HEK293 (cell line): ENCODE results near the gene LCN12.

Experiments
- CTCF ChIA-PET: fragments of 350-600 bp; formaldehyde crosslinking; extraction: SDS; loops from one replicate; lab custom pipeline; 2021; ENCODE audit warnings: antibody characterized with exemption; lab: Yijun Ruan, JAX
- POLR2A ChIA-PET: fragments of 300-600 bp; formaldehyde crosslinking; extraction: SDS; loops from one replicate; lab custom pipeline; 2020; ENCODE audit warnings: antibody characterized with exemption, inconsistent platforms; lab: Yijun Ruan, JAX
- H3K27ac ChIP-seq: fragments of 200-500 bp; sonication (Bioruptor generic); 2 replicates; pipeline ENCODE4 v1.5.1; 2014; ENCODE audit warnings: low read depth, low read length, control low read depth, inconsistent platforms; ENCODE audit errors: extremely low read depth
- H3K36me3 ChIP-seq, 2 experiments: fragments of 200-500 bp in 1 of 2; sonication (Bioruptor generic) in 1 of 2; 1 replicate in 1 of 2; 2 replicates in 1 of 2; pipeline ENCODE4 v1.5.1; 2014 to 2017; ENCODE audit warnings: inconsistent platforms in 2 of 2, low read length in 2 of 2; ENCODE audit not compliant: control insufficient read depth in 2 of 2, insufficient read depth in 1 of 2
- H3K4me1 ChIP-seq: fragments of 200-500 bp; sonication (Bioruptor generic); 2 replicates; pipeline ENCODE4 v1.5.1; 2014; ENCODE audit warnings: mild to moderate bottlenecking, low read length, inconsistent platforms; ENCODE audit not compliant: control insufficient read depth, insufficient read depth
- H3K4me3 ChIP-seq: 2 replicates; pipeline ENCODE4 v1.5.1; 2011; ENCODE audit warnings: low read depth, mild to moderate bottlenecking, control low read depth, low read length, moderate library complexity
- H3K9me3 ChIP-seq: fragments of 200-500 bp; sonication (Bioruptor generic); 2 replicates; pipeline ENCODE4 v1.5.1; 2014; ENCODE audit warnings: low read depth, low read length, inconsistent platforms; ENCODE audit not compliant: control insufficient read depth, insufficient read depth
- EGR2 ChIP-seq: fragments of 450-650 bp; formaldehyde crosslinking; IDR thresholded peaks from 2 replicates; pipeline ENCODE4 v1.5.1; 2016; ENCODE audit warnings: low read depth, missing biosample characterization, missing genetic modification characterization
- GFI1B ChIP-seq: fragments of 450-650 bp; formaldehyde crosslinking; IDR thresholded peaks from 2 replicates; pipeline ENCODE4 v1.5.1; 2016; ENCODE audit warnings: missing biosample characterization, missing genetic modification characterization
- GLI4 ChIP-seq: fragments of 450-650 bp; formaldehyde crosslinking; IDR thresholded peaks from 2 replicates; pipeline ENCODE4 v1.5.1; 2016; ENCODE audit warnings: missing biosample characterization, missing genetic modification characterization
- HOXD13 ChIP-seq: sonication (generic); formaldehyde crosslinking; IDR thresholded peaks from 2 replicates; pipeline ENCODE4 v1.8.0; 2022; ENCODE audit warnings: missing genetic modification reagents, borderline replicate concordance
- KLF1 ChIP-seq: fragments of 450-650 bp; formaldehyde crosslinking; IDR thresholded peaks from 2 replicates; pipeline ENCODE4 v1.5.1; 2016; ENCODE audit warnings: missing biosample characterization, missing genetic modification characterization
- KLF7 ChIP-seq: fragments of 450-650 bp; formaldehyde crosslinking; IDR thresholded peaks from 2 replicates; pipeline ENCODE4 v1.5.1; 2016; ENCODE audit warnings: missing biosample characterization, missing genetic modification characterization, borderline replicate concordance
- TCF7L2 ChIP-seq: IDR thresholded peaks from 2 replicates; pipeline ENCODE4 v1.6.1; 2011; ENCODE audit warnings: low read depth, mild to moderate bottlenecking, inconsistent platforms, low read length, moderate library complexity, borderline replicate concordance
- YY2 ChIP-seq: fragments of 450-650 bp; formaldehyde crosslinking; IDR thresholded peaks from 2 replicates; pipeline ENCODE4 v1.5.1; 2016; ENCODE audit warnings: missing biosample characterization, missing genetic modification characterization
- ZBTB21 ChIP-seq: fragments of 450-650 bp; formaldehyde crosslinking; IDR thresholded peaks from 2 replicates; pipeline ENCODE4 v1.5.1; 2017; ENCODE audit warnings: missing biosample characterization, missing genetic modification characterization
- ZBTB8A ChIP-seq: fragments of 450-650 bp; formaldehyde crosslinking; IDR thresholded peaks from 2 replicates; pipeline ENCODE4 v1.5.1; 2016; ENCODE audit warnings: missing biosample characterization, missing genetic modification characterization
- ZNF114 ChIP-seq: fragments of 450-650 bp; formaldehyde crosslinking; IDR thresholded peaks from 2 replicates; pipeline ENCODE4 v1.5.0; 2017; ENCODE audit warnings: missing biosample characterization, missing genetic modification characterization
- ZNF133 ChIP-seq: fragments of 450-650 bp; formaldehyde crosslinking; IDR thresholded peaks from 2 replicates; pipeline ENCODE4 v1.5.1; 2016; ENCODE audit warnings: missing biosample characterization, missing genetic modification characterization
- ZNF16 ChIP-seq: fragments of 450-650 bp; formaldehyde crosslinking; IDR thresholded peaks from 2 replicates; pipeline ENCODE4 v1.5.1; 2016; ENCODE audit warnings: low read depth, missing biosample characterization, missing genetic modification characterization
- ZNF174 ChIP-seq: fragments of 450-650 bp; formaldehyde crosslinking; IDR thresholded peaks from 2 replicates; pipeline ENCODE4 v1.5.0; 2017; ENCODE audit warnings: missing biosample characterization, mild to moderate bottlenecking, missing genetic modification characterization
- ZNF292 ChIP-seq: fragments of 450-650 bp; formaldehyde crosslinking; IDR thresholded peaks from 2 replicates; pipeline ENCODE4 v1.5.1; 2016; ENCODE audit warnings: low read depth, missing biosample characterization, missing genetic modification characterization, borderline replicate concordance
- ZNF324 ChIP-seq: fragments of 450-650 bp; formaldehyde crosslinking; IDR thresholded peaks from 2 replicates; pipeline ENCODE4 v1.5.1; 2016; ENCODE audit warnings: missing biosample characterization, missing genetic modification characterization
- ZNF354C ChIP-seq: fragments of 450-650 bp; formaldehyde crosslinking; IDR thresholded peaks from 2 replicates; pipeline ENCODE4 v1.5.1; 2016; ENCODE audit warnings: missing biosample characterization, missing genetic modification characterization, low read depth, borderline replicate concordance
- ZNF366 ChIP-seq: fragments of 450-650 bp; formaldehyde crosslinking; conservative IDR thresholded peaks from 2 replicates; pipeline ENCODE4 v1.5.1; 2016; ENCODE audit warnings: missing biosample characterization, missing genetic modification characterization
- ZNF416 ChIP-seq: fragments of 450-650 bp; formaldehyde crosslinking; IDR thresholded peaks from 2 replicates; pipeline ENCODE4 v1.5.1; 2016; ENCODE audit warnings: missing biosample characterization, missing genetic modification characterization
- ZNF426 ChIP-seq: fragments of 450-650 bp; formaldehyde crosslinking; IDR thresholded peaks from 2 replicates; pipeline ENCODE4 v1.5.1; 2017; ENCODE audit warnings: missing biosample characterization, missing genetic modification characterization, mild to moderate bottlenecking, inconsistent platforms, moderate library complexity
- ZNF514 ChIP-seq: fragments of 450-650 bp; formaldehyde crosslinking; IDR thresholded peaks from 2 replicates; pipeline ENCODE4 v1.5.1; 2016; ENCODE audit warnings: missing biosample characterization, missing genetic modification characterization
- ZNF558 ChIP-seq: fragments of 450-650 bp; formaldehyde crosslinking; IDR thresholded peaks from 2 replicates; pipeline ENCODE4 v1.5.1; 2016; ENCODE audit warnings: missing biosample characterization, missing genetic modification characterization
- ZNF585B ChIP-seq: fragments of 450-650 bp; formaldehyde crosslinking; IDR thresholded peaks from 2 replicates; pipeline ENCODE4 v1.5.1; 2016; ENCODE audit warnings: missing biosample characterization, missing genetic modification characterization
- ZNF600 ChIP-seq: fragments of 450-650 bp; formaldehyde crosslinking; IDR thresholded peaks from 2 replicates; pipeline ENCODE4 v1.5.1; 2016; ENCODE audit warnings: missing biosample characterization, missing genetic modification characterization
- ZNF610 ChIP-seq: fragments of 450-650 bp; formaldehyde crosslinking; IDR thresholded peaks from 2 replicates; pipeline ENCODE4 v1.5.1; 2016; ENCODE audit warnings: missing biosample characterization, missing genetic modification characterization, borderline replicate concordance
- ZNF639 ChIP-seq: fragments of 450-650 bp; formaldehyde crosslinking; IDR thresholded peaks from 2 replicates; pipeline ENCODE4 v1.5.1; 2016; ENCODE audit warnings: missing biosample characterization, missing genetic modification characterization
- ZNF658 ChIP-seq: fragments of 450-650 bp; formaldehyde crosslinking; IDR thresholded peaks from 2 replicates; pipeline ENCODE4; 2016; ENCODE audit warnings: missing biosample characterization, missing genetic modification characterization
- ZNF664 ChIP-seq: fragments of 450-650 bp; formaldehyde crosslinking; IDR thresholded peaks from 2 replicates; pipeline ENCODE4 v1.5.1; 2016; ENCODE audit warnings: missing biosample characterization, missing genetic modification characterization
- ZNF707 ChIP-seq: fragments of 450-650 bp; formaldehyde crosslinking; IDR thresholded peaks from 2 replicates; pipeline ENCODE4 v1.5.1; 2016; ENCODE audit warnings: missing biosample characterization, missing genetic modification characterization
- ZNF76 ChIP-seq: fragments of 450-650 bp; formaldehyde crosslinking; IDR thresholded peaks from 2 replicates; pipeline ENCODE4; 2016; ENCODE audit warnings: low read depth, missing biosample characterization, missing genetic modification characterization, borderline replicate concordance
- ZSCAN23 ChIP-seq: fragments of 450-650 bp; formaldehyde crosslinking; IDR thresholded peaks from 2 replicates; pipeline ENCODE4 v1.5.1; 2016; ENCODE audit warnings: missing biosample characterization, missing genetic modification characterization
- ZXDB ChIP-seq: fragments of 450-650 bp; formaldehyde crosslinking; IDR thresholded peaks from 2 replicates; pipeline ENCODE4 v1.5.1; 2016; ENCODE audit warnings: missing biosample characterization, missing genetic modification characterization
- TF ChIP-seq, protein P1 (sequence below): fragments of 450-650 bp; formaldehyde crosslinking; IDR thresholded peaks from 2 replicates; pipeline ENCODE4 v1.5.1; 2016; ENCODE audit warnings: missing biosample characterization, missing genetic modification characterization

Gene LCN12

DNA sequence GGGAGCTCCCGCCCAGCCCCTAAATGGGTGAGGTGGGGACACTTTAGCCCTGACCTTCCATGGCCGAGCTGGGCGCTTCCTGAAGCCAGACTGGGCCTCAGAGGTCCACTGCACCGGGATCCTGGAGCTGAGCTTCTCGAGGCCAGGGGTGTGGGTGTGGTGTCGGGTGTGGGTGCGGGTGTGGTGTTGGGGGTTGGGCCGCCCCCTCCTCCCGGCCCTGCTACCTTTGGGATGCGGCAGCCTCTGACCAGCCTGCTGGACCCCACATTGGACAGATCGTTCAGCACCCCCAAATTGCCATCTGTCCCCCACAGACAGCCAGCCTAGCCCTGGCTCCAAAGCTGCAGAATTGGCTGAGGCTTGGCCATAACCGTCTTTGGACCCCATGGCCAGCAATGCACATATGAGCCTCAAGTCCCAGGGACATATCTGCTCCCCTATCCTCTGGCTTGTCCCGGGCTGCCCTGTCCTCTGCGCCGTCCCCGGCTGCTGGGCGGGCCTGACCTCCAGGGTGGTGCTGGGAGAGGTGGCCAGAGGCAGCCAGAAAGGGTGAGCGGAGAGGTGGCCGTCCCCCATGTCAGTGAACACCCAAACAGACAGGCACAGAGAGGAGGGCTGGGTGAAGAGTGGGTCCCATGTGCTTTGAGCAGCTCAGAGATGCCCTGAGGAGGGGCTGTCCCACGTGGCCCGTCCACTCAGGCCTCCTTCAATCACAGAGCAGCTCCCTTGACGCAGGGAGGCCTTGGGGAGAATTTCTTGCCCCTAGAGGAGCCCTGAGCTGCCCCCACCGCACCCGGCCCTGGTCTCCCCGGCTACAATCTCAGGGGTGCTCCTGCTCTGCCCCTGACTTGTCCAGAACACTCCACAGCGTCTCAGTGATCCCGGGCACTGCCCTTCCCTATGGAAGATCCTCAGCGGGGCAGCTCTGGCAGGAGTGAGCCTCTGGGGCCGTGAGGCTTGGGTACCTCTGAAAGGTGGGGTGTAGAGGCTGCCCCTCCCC lies 21.8 kb downstream of the LCN12 start:
- POLR2A ChIA-PET: interaction anchor here (1.2 kb wide), 1 partner anchor 18 kb away, joined by 6 read pairs; the partner anchor contains the start of gene PAXX
- CTCF ChIA-PET: interaction anchor here (0.5 to 3.4 kb wide), 8 partner anchors 18 to 409 kb away, joined by 3 to 22 read pairs (median 3); no protein-coding TSS in a partner anchor
- H3K4me1 ChIP-seq: no peaks in the 10 kb centered on the region
- TF ChIP-seq ZNF114 (tag by site-specific recombination): no peak
- TF ChIP-seq GLI4 (tag by site-specific recombination): no peak
- no peak for TF ChIP-seq ZNF664 (tag by site-specific recombination)
- TF ChIP-seq TCF7L2: no peak
- TF ChIP-seq ZBTB8A (tag by site-specific recombination): no peak
- no peak for TF ChIP-seq HOXD13 (CRISPR knock-in tag)
- no peak for TF ChIP-seq ZNF707 (tag by site-specific recombination)
- TF ChIP-seq KLF1: peak; percentile 100
- TF ChIP-seq ZNF610 (tag by site-specific recombination): no peak
- TF ChIP-seq YY2 (tag by site-specific recombination): no peak
- TF ChIP-seq ZNF76 (tag by site-specific recombination): no peak
- TF ChIP-seq ZNF133: no peak
- no peak for TF ChIP-seq ZNF416 (tag by site-specific recombination)
- no peak for TF ChIP-seq ZNF658 (tag by site-specific recombination)
- no peak for TF ChIP-seq ZNF558 (tag by site-specific recombination)
- TF ChIP-seq, protein P1, sequence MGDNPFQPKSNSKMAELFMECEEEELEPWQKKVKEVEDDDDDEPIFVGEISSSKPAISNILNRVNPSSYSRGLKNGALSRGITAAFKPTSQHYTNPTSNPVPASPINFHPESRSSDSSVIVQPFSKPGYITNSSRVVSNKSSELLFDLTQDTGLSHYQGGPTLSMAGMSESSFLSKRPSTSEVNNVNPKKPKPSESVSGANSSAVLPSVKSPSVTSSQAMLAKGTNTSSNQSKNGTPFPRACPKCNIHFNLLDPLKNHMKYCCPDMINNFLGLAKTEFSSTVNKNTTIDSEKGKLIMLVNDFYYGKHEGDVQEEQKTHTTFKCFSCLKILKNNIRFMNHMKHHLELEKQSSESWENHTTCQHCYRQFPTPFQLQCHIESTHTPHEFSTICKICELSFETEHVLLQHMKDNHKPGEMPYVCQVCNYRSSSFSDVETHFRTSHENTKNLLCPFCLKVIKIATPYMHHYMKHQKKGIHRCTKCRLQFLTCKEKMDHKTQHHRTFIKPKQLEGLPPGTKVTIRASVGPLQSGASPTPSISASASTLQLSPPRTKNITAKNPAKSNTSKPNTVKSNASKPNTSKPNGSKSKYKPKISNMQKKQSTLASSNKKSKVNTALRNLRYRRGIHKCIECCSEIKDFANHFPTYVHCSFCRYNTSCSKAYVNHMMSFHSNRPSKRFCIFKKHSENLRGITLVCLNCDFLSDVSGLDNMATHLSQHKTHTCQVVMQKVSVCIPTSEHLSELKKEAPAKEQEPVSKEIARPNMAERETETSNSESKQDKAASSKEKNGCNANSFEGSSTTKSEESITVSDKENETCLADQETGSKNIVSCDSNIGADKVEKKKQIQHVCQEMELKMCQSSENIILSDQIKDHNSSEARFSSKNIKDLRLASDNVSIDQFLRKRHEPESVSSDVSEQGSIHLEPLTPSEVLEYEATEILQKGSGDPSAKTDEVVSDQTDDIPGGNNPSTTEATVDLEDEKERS (tag by site-specific recombination): no peak
- no peak for TF ChIP-seq ZNF292 (tag by site-specific recombination)
- no peak for TF ChIP-seq ZNF16
- no peak for TF ChIP-seq ZNF514 (tag by site-specific recombination)
- no peak for TF ChIP-seq KLF7
- no peak for TF ChIP-seq ZSCAN23
- TF ChIP-seq ZNF366 (tag by site-specific recombination): no peak
- TF ChIP-seq ZNF174 (tag by site-specific recombination): no peak
- TF ChIP-seq ZNF426 (tag by site-specific recombination): no peak
- no peak for TF ChIP-seq ZNF639 (tag by site-specific recombination)
- TF ChIP-seq ZNF600 (tag by site-specific recombination): peak; percentile 77
- TF ChIP-seq EGR2 (tag by site-specific recombination): peak; percentile 69
- no peak for TF ChIP-seq GFI1B (tag by site-specific recombination)
- no peak for TF ChIP-seq ZNF585B
- no peak for TF ChIP-seq ZXDB (tag by site-specific recombination)
- TF ChIP-seq ZNF324 (tag by site-specific recombination): no peak
- TF ChIP-seq ZBTB21 (tag by site-specific recombination): no peak
- TF ChIP-seq ZNF354C (tag by site-specific recombination): no peak

More for the DNA sequence above, 21.8 kb downstream of the LCN12 start:
- H3K9me3 ChIP-seq: no peaks in the 10 kb centered on the region
- no peak overlapping the region for H3K4me3 ChIP-seq
- H3K27ac ChIP-seq: no peak overlapping the region
- no peaks in the 10 kb centered on the region for H3K36me3 ChIP-seq
